ENCODE measurements around the gene FMO2.

FMO2 gene

GRCh38 chr1:171158096-171158495 is 27.0 kb upstream of the FMO2 start:
- Histone ChIP-seq H2BK120ac (ENCODE audit: low read depth, low read length) (no peak overlapping the region), H2BK15ac (ENCODE audit: low read length) (no peak overlapping the region), H2BK5ac (ENCODE audit: low read length) (no peak overlapping the region), H4K8ac (ENCODE audit: low read depth, low read length) (no peak overlapping the region), H3K36me3 (replicated peaks in 1 of 2; ENCODE audit: control insufficient read depth in 2 of 2, insufficient read depth in 2 of 2, low read length in 2 of 2) (no peaks in the 10 kb centered on the region), H3K9ac (ENCODE audit: low read depth, low read length, poor library complexity) (no peak overlapping the region), H3K79me1 (ENCODE audit: low read depth, low read length) (no peaks in the 10 kb centered on the region), H3K4me2 (ENCODE audit: insufficient read depth, low read length, poor library complexity, severe bottlenecking) (no peak overlapping the region), H3K9me3 (replicated peaks in 1 of 2; ENCODE audit: control insufficient read depth in 2 of 2, insufficient read depth in 1 of 2, low read depth in 1 of 2, low read length in 2 of 2) (peaks cover 0 to 2% of the 10 kb centered on the region in 2 donors), H3K27ac (replicated peaks; ENCODE audit: low read length) (no peak overlapping the region), H2AFZ (ENCODE audit: low read length) (no peak overlapping the region), H3K23ac (ENCODE audit: low read depth, low read length, poor library complexity) (no peak overlapping the region), H3K4me3 (ENCODE audit: low read length in 2 of 2) (no peak overlapping the region), H2BK12ac (ENCODE audit: low read length) (no peak overlapping the region), H4K91ac (ENCODE audit: low read depth, low read length, poor library complexity) (no peak overlapping the region), H3K4me1 (ENCODE audit: control insufficient read depth in 2 of 2, insufficient read depth in 1 of 2, low read depth in 1 of 2, low read length in 2 of 2) (no peaks in the 10 kb centered on the region), H2AK5ac (ENCODE audit: low read depth, low read length) (no peak overlapping the region), H3K18ac (ENCODE audit: low read length) (no peak overlapping the region), H3K4ac (ENCODE audit: low read length) (no peak overlapping the region), H3K27me3 (ENCODE audit: control insufficient read depth in 3 of 3, insufficient read depth in 3 of 3, low read depth in 1 of 3, low read length in 3 of 3) (no peaks in the 10 kb centered on the region), H3K14ac (ENCODE audit: low read length) (no peak overlapping the region)
- no CpG with 5 or more reads among the region's 5 CpGs for WGBS, 2 donors (ENCODE audit: extremely low coverage in 2 of 2, insufficient read length in 2 of 2, insufficient replicate concordance in 1 of 2)
- no peak for DNase-seq (ENCODE audit: low spot score)

- Histone ChIP-seq H2BK120ac (ENCODE audit: low read depth, low read length) (no peak overlapping the region), H4K8ac (ENCODE audit: low read depth, low read length) (no peak overlapping the region), H3K23ac (ENCODE audit: low read depth, low read length, poor library complexity) (no peak overlapping the region), H3K4ac (ENCODE audit: low read length) (no peak overlapping the region), H3K4me3 (ENCODE audit: low read length in 2 of 2) (no peak overlapping the region), H3K4me2 (ENCODE audit: insufficient read depth, low read length, poor library complexity, severe bottlenecking) (no peak overlapping the region), H2BK15ac (ENCODE audit: low read length) (no peak overlapping the region), H3K14ac (ENCODE audit: low read length) (no peak overlapping the region), H2BK12ac (ENCODE audit: low read length) (no peak overlapping the region), H3K4me1 (ENCODE audit: control insufficient read depth in 2 of 2, insufficient read depth in 1 of 2, low read depth in 1 of 2, low read length in 2 of 2) (no peaks in the 10 kb centered on the region), H2AK5ac (ENCODE audit: low read depth, low read length) (no peak overlapping the region), H2AFZ (ENCODE audit: low read length) (no peak overlapping the region), H3K27ac (replicated peaks; ENCODE audit: low read length) (no peak overlapping the region), H3K9ac (ENCODE audit: low read depth, low read length, poor library complexity) (no peak overlapping the region), H3K36me3 (replicated peaks in 1 of 2; ENCODE audit: control insufficient read depth in 2 of 2, insufficient read depth in 2 of 2, low read length in 2 of 2) (no peaks in the 10 kb centered on the region), H3K18ac (ENCODE audit: low read length) (no peak overlapping the region), H3K79me1 (ENCODE audit: low read depth, low read length) (no peaks in the 10 kb centered on the region), H4K91ac (ENCODE audit: low read depth, low read length, poor library complexity) (no peak overlapping the region), H3K27me3 (ENCODE audit: control insufficient read depth in 3 of 3, insufficient read depth in 3 of 3, low read depth in 1 of 3, low read length in 3 of 3) (no peaks in the 10 kb centered on the region), H2BK5ac (ENCODE audit: low read length) (no peak overlapping the region), H3K9me3 (replicated peaks in 1 of 2; ENCODE audit: control insufficient read depth in 2 of 2, insufficient read depth in 1 of 2, low read depth in 1 of 2, low read length in 2 of 2) (peaks cover 0 to 2% of the 10 kb centered on the region in 2 donors)
- WGBS, 2 donors (ENCODE audit: extremely low coverage in 2 of 2, insufficient read length in 2 of 2, insufficient replicate concordance in 1 of 2), result no CpG with 5 or more reads among the region's 3 CpGs
- DNase-seq (ENCODE audit: low spot score), result no peak
Observed at GRCh38 chr1:171158551-171158950, 26.5 kb upstream of the FMO2 start.

- Histone ChIP-seq H3K4me1 (ENCODE audit: control insufficient read depth in 2 of 2, insufficient read depth in 1 of 2, low read depth in 1 of 2, low read length in 2 of 2) (no peaks in the 10 kb centered on the region), H3K4me2 (ENCODE audit: insufficient read depth, low read length, poor library complexity, severe bottlenecking) (no peak overlapping the region), H2BK5ac (ENCODE audit: low read length) (no peak overlapping the region), H2AK5ac (ENCODE audit: low read depth, low read length) (no peak overlapping the region), H3K4ac (ENCODE audit: low read length) (no peak overlapping the region), H3K18ac (ENCODE audit: low read length) (no peak overlapping the region), H3K23ac (ENCODE audit: low read depth, low read length, poor library complexity) (no peak overlapping the region), H2BK120ac (ENCODE audit: low read depth, low read length) (no peak overlapping the region), H3K14ac (ENCODE audit: low read length) (no peak overlapping the region), H3K9ac (ENCODE audit: low read depth, low read length, poor library complexity) (no peak overlapping the region), H4K8ac (ENCODE audit: low read depth, low read length) (no peak overlapping the region), H3K9me3 (replicated peaks in 1 of 2; ENCODE audit: control insufficient read depth in 2 of 2, insufficient read depth in 1 of 2, low read depth in 1 of 2, low read length in 2 of 2) (peaks cover 0 to 2% of the 10 kb centered on the region in 2 donors), H2BK12ac (ENCODE audit: low read length) (no peak overlapping the region), H3K27ac (replicated peaks; ENCODE audit: low read length) (no peak overlapping the region), H4K91ac (ENCODE audit: low read depth, low read length, poor library complexity) (no peak overlapping the region), H2AFZ (ENCODE audit: low read length) (no peak overlapping the region), H3K27me3 (ENCODE audit: control insufficient read depth in 3 of 3, insufficient read depth in 3 of 3, low read depth in 1 of 3, low read length in 3 of 3) (no peaks in the 10 kb centered on the region), H3K79me1 (ENCODE audit: low read depth, low read length) (no peaks in the 10 kb centered on the region), H3K4me3 (ENCODE audit: low read length in 2 of 2) (no peak overlapping the region), H2BK15ac (ENCODE audit: low read length) (no peak overlapping the region), H3K36me3 (replicated peaks in 1 of 2; ENCODE audit: control insufficient read depth in 2 of 2, insufficient read depth in 2 of 2, low read length in 2 of 2) (no peaks in the 10 kb centered on the region)
- DNase-seq (ENCODE audit: low spot score), result no peak
- WGBS, 2 donors (ENCODE audit: extremely low coverage in 2 of 2, insufficient read length in 2 of 2, insufficient replicate concordance in 1 of 2), result no CpG with 5 or more reads among the region's 2 CpGs
Observed at GRCh38 chr1:171159148-171159547, 26.0 kb upstream of the FMO2 start.

- no peak overlapping the region for H3K18ac ChIP-seq (ENCODE audit: low read length)
- no peak overlapping the region for H2BK5ac ChIP-seq (ENCODE audit: low read length)
- no peaks in the 10 kb centered on the region for H3K79me1 ChIP-seq (ENCODE audit: low read depth, low read length)
- H3K27ac ChIP-seq (replicated peaks; ENCODE audit: low read length), result no peak overlapping the region
- H3K4me2 ChIP-seq (ENCODE audit: insufficient read depth, low read length, poor library complexity, severe bottlenecking), result no peak overlapping the region
- no peak overlapping the region for H2BK15ac ChIP-seq (ENCODE audit: low read length)
- H3K4me3 ChIP-seq (ENCODE audit: low read length in 2 of 2), result no peak overlapping the region
- H3K14ac ChIP-seq (ENCODE audit: low read length), result no peak overlapping the region
- no peak overlapping the region for H2AK5ac ChIP-seq (ENCODE audit: low read depth, low read length)
- H3K36me3 ChIP-seq (replicated peaks in 1 of 2; ENCODE audit: control insufficient read depth in 2 of 2, insufficient read depth in 2 of 2, low read length in 2 of 2), result no peaks in the 10 kb centered on the region
- peaks cover 0 to 2% of the 10 kb centered on the region in 2 donors for H3K9me3 ChIP-seq (replicated peaks in 1 of 2; ENCODE audit: control insufficient read depth in 2 of 2, insufficient read depth in 1 of 2, low read depth in 1 of 2, low read length in 2 of 2)
- H3K27me3 ChIP-seq (ENCODE audit: control insufficient read depth in 3 of 3, insufficient read depth in 3 of 3, low read depth in 1 of 3, low read length in 3 of 3), result no peaks in the 10 kb centered on the region
- H4K91ac ChIP-seq (ENCODE audit: low read depth, low read length, poor library complexity), result no peak overlapping the region
- H2AFZ ChIP-seq (ENCODE audit: low read length), result no peak overlapping the region
- H4K8ac ChIP-seq (ENCODE audit: low read depth, low read length), result no peak overlapping the region
- WGBS, 2 donors (ENCODE audit: extremely low coverage in 2 of 2, insufficient read length in 2 of 2, insufficient replicate concordance in 1 of 2), result no CpG with 5 or more reads among the region's 3 CpGs
- no peak for DNase-seq (ENCODE audit: low spot score)
- no peak overlapping the region for H2BK120ac ChIP-seq (ENCODE audit: low read depth, low read length)
- no peak overlapping the region for H3K9ac ChIP-seq (ENCODE audit: low read depth, low read length, poor library complexity)
- H3K23ac ChIP-seq (ENCODE audit: low read depth, low read length, poor library complexity), result no peak overlapping the region
- H2BK12ac ChIP-seq (ENCODE audit: low read length), result no peak overlapping the region
- no peak overlapping the region for H3K4ac ChIP-seq (ENCODE audit: low read length)
- no peaks in the 10 kb centered on the region for H3K4me1 ChIP-seq (ENCODE audit: control insufficient read depth in 2 of 2, insufficient read depth in 1 of 2, low read depth in 1 of 2, low read length in 2 of 2)
Observed at GRCh38 chr1:171160211-171160610, 24.9 kb upstream of the FMO2 start.
